HG03039 (cell line): Measurements from ENCODE around the gene OR10P1.
"Not testable (repeated sequence)": the region's sequence is repeated elsewhere in the genome, so short reads cannot be mapped to it uniquely, and the experiment has no call there.

Experiments
- ATAC-seq: cut with Tn5 transposase; IDR thresholded peaks from one replicate; pipeline ENCODE4 v1.9.1; 2021; ENCODE audit warnings: mild to moderate bottlenecking, moderate library complexity; ENCODE audit not compliant: unreplicated experiment

Gene OR10P1

GRCh38 chr12:55650620-55651298, 14.1 kb downstream of the OR10P1 start:
- ATAC-seq, result not testable (repeated sequence)

- no peak for ATAC-seq
These were observed 14.6 kb downstream of the OR10P1 start for GRCh38 chr12:55651299-55651683.

GRCh38 chr12:55652352-55652751, 15.7 kb downstream of the OR10P1 start:
- ATAC-seq, result no peak

GRCh38 chr12:55653031-55653430, 16.3 kb downstream of the OR10P1 start:
- no peak for ATAC-seq

GRCh38 chr12:55654511-55655214, 18.0 kb downstream of the OR10P1 start:
- no peak for ATAC-seq

GRCh38 chr12:55657212-55657611, 20.5 kb downstream of the OR10P1 start:
- ATAC-seq, result no peak

- no peak for ATAC-seq
These were observed 21.5 kb downstream of the OR10P1 start for GRCh38 chr12:55658212-55658611.

GRCh38 chr12:55658635-55659391, 22.1 kb downstream of the OR10P1 start:
- no peak for ATAC-seq

- ATAC-seq, result no peak
These were observed 23.0 kb downstream of the OR10P1 start for GRCh38 chr12:55659486-55660385.

GRCh38 chr12:55663391-55663790, 26.7 kb downstream of the OR10P1 start:
- ATAC-seq, result no peak

GRCh38 chr12:55664826-55665225, 28.1 kb downstream of the OR10P1 start:
- no peak for ATAC-seq

GRCh38 chr12:55666508-55666907, 29.8 kb downstream of the OR10P1 start:
- ATAC-seq, result no peak

- no peak for ATAC-seq
These were observed 33.6 kb downstream of the OR10P1 start for GRCh38 chr12:55670276-55670675.

GRCh38 chr12:55671746-55672145, 35.1 kb downstream of the OR10P1 start:
- no peak for ATAC-seq

GRCh38 chr12:55673638-55674037, 36.9 kb downstream of the OR10P1 start:
- peak; percentile 94 for ATAC-seq

- no peak for ATAC-seq
These were observed 39.0 kb downstream of the OR10P1 start for GRCh38 chr12:55675666-55676065.

- ATAC-seq, result no peak
These were observed 40.0 kb downstream of the OR10P1 start for GRCh38 chr12:55676707-55677106.

GRCh38 chr12:55679691-55680090, 43.0 kb downstream of the OR10P1 start:
- no peak for ATAC-seq

- no peak for ATAC-seq
These were observed 44.7 kb downstream of the OR10P1 start for GRCh38 chr12:55681142-55682077.
